ENCODE measurements around the gene KRTAP1-1. TPM values are rescaled to one million over a fixed set of nuclear protein-coding genes. Genes with fewer than 3 reads are reported as not detected.

KRTAP1-1 gene
- total RNA-seq, 1 experiment from 2014 or later, result not detected

GRCh38 chr17:41026715-41027471 is 14.4 kb downstream of the KRTAP1-1 start, which contains the start of gene KRTAP1-5 (continued):
- TF ChIP-seq, protein P1, sequence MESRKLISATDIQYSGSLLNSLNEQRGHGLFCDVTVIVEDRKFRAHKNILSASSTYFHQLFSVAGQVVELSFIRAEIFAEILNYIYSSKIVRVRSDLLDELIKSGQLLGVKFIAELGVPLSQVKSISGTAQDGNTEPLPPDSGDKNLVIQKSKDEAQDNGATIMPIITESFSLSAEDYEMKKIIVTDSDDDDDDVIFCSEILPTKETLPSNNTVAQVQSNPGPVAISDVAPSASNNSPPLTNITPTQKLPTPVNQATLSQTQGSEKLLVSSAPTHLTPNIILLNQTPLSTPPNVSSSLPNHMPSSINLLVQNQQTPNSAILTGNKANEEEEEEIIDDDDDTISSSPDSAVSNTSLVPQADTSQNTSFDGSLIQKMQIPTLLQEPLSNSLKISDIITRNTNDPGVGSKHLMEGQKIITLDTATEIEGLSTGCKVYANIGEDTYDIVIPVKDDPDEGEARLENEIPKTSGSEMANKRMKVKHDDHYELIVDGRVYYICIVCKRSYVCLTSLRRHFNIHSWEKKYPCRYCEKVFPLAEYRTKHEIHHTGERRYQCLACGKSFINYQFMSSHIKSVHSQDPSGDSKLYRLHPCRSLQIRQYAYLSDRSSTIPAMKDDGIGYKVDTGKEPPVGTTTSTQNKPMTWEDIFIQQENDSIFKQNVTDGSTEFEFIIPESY (IDR thresholded peaks at IDR 0.05; ENCODE audit: extremely low read depth, insufficient replicate concordance, low read length), result no peak
- no peak for TF ChIP-seq SIN3A (IDR thresholded peaks at IDR 0.05; ENCODE audit: low read depth)
- no peak for TF ChIP-seq EZH2phosphoT487 (IDR thresholded peaks at IDR 0.05; ENCODE audit: borderline replicate concordance)
- TF ChIP-seq ZNF274 (IDR thresholded peaks at IDR 0.05; ENCODE audit: low read depth, low read length), result no peak
- TF ChIP-seq SRF (IDR thresholded peaks at IDR 0.05; ENCODE audit: low read depth), result no peak

DNA sequence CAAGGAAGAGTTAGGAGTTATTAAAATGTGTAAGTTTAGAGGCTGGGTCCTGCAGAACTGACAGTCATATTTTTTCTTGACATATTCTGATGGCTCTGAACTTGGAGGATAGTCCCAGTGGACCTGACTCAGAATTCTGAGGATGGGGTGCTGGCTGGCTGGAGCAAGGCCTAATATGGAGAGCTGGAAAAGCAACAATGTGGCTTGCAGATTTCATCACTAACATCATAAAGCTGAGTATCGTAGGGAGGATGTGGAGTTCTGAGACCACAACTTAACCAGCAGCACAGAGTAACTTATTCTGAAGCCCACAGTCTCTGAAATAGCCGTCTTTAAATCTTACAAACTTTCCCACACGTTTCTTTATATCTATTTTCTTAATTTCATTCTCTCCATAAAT is 16.6 kb downstream of the KRTAP1-1 start:
- RAD21 ChIA-PET (ENCODE audit: low non-redundant PET in 1 of 2, low total read pairs in 2 of 2, uncharacterized antibody in 2 of 2, unreplicated experiment in 2 of 2), result no interaction called here
- no peak overlapping the region for H3K9ac ChIP-seq (ENCODE audit: low read length)
- intact Hi-C loops (cut with micrococcal nuclease), result no loop called here

More for the DNA sequence above, 16.6 kb downstream of the KRTAP1-1 start:
- BruUV-seq (replicated peaks), result no TSS peak
- Histone ChIP-seq H3K4me3 (replicated peaks in 1 of 2; ENCODE audit: low read depth in 1 of 2, low read length in 2 of 2) (no peak overlapping the region), H3K4me2 (ENCODE audit: low read length) (no peak overlapping the region), H3K27ac (ENCODE audit: low read depth, low read length) (no peak overlapping the region), H3K27me3 (ENCODE audit: insufficient read depth, low read length) (no peaks in the 10 kb centered on the region), H3K9me2 (ENCODE audit: insufficient read depth) (no peaks in the 10 kb centered on the region), H2AFZ (ENCODE audit: low read depth, low read length, poor library complexity, severe bottlenecking) (no peak overlapping the region), H3K79me2 (ENCODE audit: insufficient read depth, low read length) (no peaks in the 10 kb centered on the region), H3K9me3 (ENCODE audit: control insufficient read depth in 1 of 2, insufficient read depth in 1 of 2, low read depth in 1 of 2, low read length in 2 of 2) (peaks cover 0 to 9% of the 10 kb centered on the region in 2 experiments; a peak in 1 of 4 replicates), H3K4me1 (ENCODE audit: control insufficient read depth in 1 of 2, insufficient read depth in 2 of 2, low read length in 2 of 2) (no peaks in the 10 kb centered on the region), H4K20me1 (ENCODE audit: insufficient read depth) (no peaks in the 10 kb centered on the region), H3K36me3 (ENCODE audit: control insufficient read depth in 1 of 2, insufficient read depth in 2 of 2, low read length in 2 of 2) (no peaks in the 10 kb centered on the region; a peak in 1 of 4 replicates)
- ATAC-seq (no peak), DNase-seq (ENCODE audit: low read depth, low spot score) (no peak)
- TF ChIP-seq SIN3A (IDR thresholded peaks at IDR 0.05; ENCODE audit: low read depth) (no peak), CEBPB (IDR thresholded peaks at IDR 0.05; ENCODE audit: low read depth) (no peak), YY1 (IDR thresholded peaks at IDR 0.05; ENCODE audit: extremely low read depth, insufficient replicate concordance, low read depth, low read length) (no peak)
- CTCF ChIA-PET, result no interaction called here
- POLR2A ChIA-PET, result no interaction called here

All from HCT116 (cell line).